NCI-H1105 (cell line): Measurements from ENCODE around the gene DPYD.
A peak's percentile ranks its signal among the peaks of the same experiment; 100 is the strongest.

Experiments used
- DNase-seq: peaks from one replicate; lab custom pipeline; 2025; lab: John Stamatoyannopoulos, UW

The DPYD gene

GRCh38 chr1:97610102-97610501 lies 310.7 kb downstream of the DPYD start:
- DNase-seq, result no peak

GRCh38 chr1:97608272-97608671 lies 312.6 kb downstream of the DPYD start:
- DNase-seq, result no peak

GRCh38 chr1:97603776-97604175 lies 317.1 kb downstream of the DPYD start:
- no peak for DNase-seq

GRCh38 chr1:97603218-97603617 lies 317.6 kb downstream of the DPYD start:
- peak; percentile 52 for DNase-seq

GRCh38 chr1:97599447-97599846 lies 321.4 kb downstream of the DPYD start:
- DNase-seq, result no peak

- DNase-seq, result no peak
Observed at GRCh38 chr1:97593192-97593591, 327.6 kb downstream of the DPYD start.

- no peak for DNase-seq
Observed at GRCh38 chr1:97588772-97589171, 332.1 kb downstream of the DPYD start.

- DNase-seq, result no peak
Observed at GRCh38 chr1:97581614-97582051, 339.2 kb downstream of the DPYD start.

GRCh38 chr1:97577613-97578012 lies 343.2 kb downstream of the DPYD start:
- no peak for DNase-seq

GRCh38 chr1:97573553-97573952 lies 347.3 kb downstream of the DPYD start:
- DNase-seq, result no peak

- DNase-seq, result no peak
Observed at GRCh38 chr1:97572561-97572960, 348.3 kb downstream of the DPYD start.

- DNase-seq, result no peak
Observed at GRCh38 chr1:97571760-97572159, 349.1 kb downstream of the DPYD start.

- no peak for DNase-seq
Observed at GRCh38 chr1:97570691-97571090, 350.1 kb downstream of the DPYD start.

GRCh38 chr1:97567000-97567749 lies 353.7 kb downstream of the DPYD start:
- no peak for DNase-seq

GRCh38 chr1:97565886-97566285 lies 354.9 kb downstream of the DPYD start:
- no peak for DNase-seq

GRCh38 chr1:97563926-97564325 lies 356.9 kb downstream of the DPYD start:
- DNase-seq, result no peak

GRCh38 chr1:97562081-97562480 lies 358.8 kb downstream of the DPYD start:
- no peak for DNase-seq

GRCh38 chr1:97560714-97561113 lies 360.1 kb downstream of the DPYD start:
- no peak for DNase-seq

- no peak for DNase-seq
Observed at GRCh38 chr1:97553971-97554370, 366.9 kb downstream of the DPYD start.

GRCh38 chr1:97551113-97551512 lies 369.7 kb downstream of the DPYD start:
- DNase-seq, result no peak

GRCh38 chr1:97545446-97545845 lies 375.4 kb downstream of the DPYD start:
- no peak for DNase-seq

- no peak for DNase-seq
Observed at GRCh38 chr1:97540346-97540888, 380.4 kb downstream of the DPYD start.

- DNase-seq, result no peak
Observed at GRCh38 chr1:97538113-97538512, 382.7 kb downstream of the DPYD start.

GRCh38 chr1:97533358-97533757 lies 387.5 kb downstream of the DPYD start:
- DNase-seq, result no peak
